Brain pericyte (primary cell): ENCODE data around the gene CFB.
"Not testable (repeated sequence)": the region's sequence is repeated elsewhere in the genome, so short reads cannot be mapped to it uniquely, and the experiment has no call there.

Experiments
- DNase-seq: peaks from one replicate; pipeline ENCODE4 v3.0.0-alpha.2; 2012; ENCODE audit warnings: low read depth, low spot score

The CFB gene

DNA sequence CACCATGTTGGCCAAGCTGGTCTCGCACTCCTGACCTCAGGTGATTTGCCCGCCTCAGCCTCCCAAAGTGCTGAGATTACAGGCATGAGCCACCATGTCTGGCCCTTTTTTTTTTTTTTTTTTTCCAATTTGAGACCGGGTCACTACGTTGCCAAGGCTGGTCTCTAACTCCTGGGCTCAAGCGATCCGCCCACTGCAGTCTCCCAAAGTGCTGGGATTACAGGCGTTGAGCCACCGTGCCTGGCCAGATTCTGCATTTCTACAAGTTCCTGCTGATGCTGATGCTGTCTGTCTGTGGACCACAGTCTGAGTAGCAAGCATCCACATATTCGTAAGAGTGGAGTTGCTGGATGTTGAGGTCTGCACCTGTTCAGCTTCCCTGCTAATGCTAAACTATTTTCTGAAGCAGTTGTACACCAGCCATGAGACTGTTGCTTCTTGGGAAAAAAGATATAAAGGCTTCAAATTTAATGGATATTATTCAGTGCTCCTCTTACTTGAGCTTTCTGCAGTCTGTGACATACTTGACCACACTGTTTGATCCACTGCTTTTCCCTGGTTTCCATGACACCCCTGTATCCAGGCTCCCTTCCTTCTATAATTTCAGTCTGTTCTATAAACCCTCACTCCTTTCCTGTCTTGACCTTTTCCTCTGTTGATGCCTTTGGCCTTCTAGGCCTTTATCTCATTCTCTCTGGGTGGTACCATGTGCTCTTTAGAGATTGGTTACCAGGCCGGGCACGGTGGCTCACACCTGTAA is 33.9 kb upstream of the CFB start:
- no peak for DNase-seq

DNA sequence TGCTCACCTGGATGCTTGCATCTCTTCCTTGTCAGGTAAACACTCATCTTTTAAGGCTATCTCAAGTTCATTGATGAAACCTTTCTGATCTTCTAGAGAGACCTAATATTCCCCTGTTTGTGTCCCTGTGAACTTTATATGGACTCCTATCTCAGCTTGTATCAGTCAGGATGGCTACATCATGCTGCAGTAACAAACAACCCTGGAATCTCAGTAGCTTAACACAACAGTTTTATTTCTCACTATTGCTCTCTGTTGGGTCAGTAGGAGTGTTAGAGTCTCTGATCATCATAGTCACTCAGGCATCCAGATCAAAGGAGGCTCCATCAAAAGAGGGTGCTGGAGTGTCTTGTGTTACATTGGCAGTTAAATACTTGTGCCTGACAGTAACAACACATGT is 30.5 kb upstream of the CFB start:
- no peak for DNase-seq

DNA sequence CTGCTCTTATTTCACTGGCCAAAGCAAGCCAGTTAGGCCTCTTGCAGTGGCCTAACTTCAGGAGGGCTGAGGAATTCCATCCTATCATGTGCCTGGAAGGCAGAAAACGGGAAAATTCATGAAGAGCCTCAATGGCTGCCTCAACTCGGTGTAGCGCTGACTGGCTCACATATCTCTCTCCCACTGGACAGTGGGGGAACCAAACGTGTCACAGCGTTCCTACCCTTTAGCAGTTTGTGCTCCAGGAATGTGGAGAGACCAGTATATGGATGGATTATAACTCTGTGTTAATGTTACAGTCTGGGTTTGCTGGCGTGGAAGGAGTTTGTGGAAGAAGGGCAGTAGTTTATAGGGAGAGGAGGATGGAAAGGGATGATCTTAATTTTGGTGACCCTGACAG is 30.1 kb upstream of the CFB start:
- no peak for DNase-seq

DNA sequence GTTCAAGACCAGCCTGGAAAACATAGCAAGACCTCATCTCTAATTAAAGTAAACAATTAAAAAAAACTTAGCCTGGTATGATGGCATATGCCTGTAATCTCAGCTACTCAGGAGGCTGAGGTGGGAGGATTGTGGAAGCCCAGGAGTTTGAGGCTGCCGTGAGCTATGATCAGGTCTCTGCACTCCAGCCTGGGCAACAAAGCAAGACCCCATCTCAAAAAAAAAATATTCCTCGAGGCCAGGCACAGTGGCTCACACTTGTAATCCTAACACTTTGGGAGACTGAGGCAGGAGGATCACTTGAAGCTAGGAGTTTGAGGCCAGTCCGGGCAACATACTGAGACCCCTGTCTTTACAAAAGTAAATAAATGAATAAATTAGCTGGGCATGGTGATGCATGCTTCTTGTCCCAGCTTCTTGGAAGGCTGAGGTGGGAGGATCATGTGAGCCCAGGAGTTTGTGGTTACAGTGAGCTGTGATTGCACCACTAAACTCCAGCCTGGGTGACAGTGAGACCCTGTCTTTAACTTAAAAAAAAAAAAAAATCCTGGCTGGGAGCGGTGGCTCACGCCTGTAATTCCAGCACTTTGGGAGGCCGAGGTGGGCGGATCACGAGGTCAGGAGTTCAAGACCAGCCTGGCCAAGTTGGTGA is 27.7 kb upstream of the CFB start:
- DNase-seq: no peak

DNA sequence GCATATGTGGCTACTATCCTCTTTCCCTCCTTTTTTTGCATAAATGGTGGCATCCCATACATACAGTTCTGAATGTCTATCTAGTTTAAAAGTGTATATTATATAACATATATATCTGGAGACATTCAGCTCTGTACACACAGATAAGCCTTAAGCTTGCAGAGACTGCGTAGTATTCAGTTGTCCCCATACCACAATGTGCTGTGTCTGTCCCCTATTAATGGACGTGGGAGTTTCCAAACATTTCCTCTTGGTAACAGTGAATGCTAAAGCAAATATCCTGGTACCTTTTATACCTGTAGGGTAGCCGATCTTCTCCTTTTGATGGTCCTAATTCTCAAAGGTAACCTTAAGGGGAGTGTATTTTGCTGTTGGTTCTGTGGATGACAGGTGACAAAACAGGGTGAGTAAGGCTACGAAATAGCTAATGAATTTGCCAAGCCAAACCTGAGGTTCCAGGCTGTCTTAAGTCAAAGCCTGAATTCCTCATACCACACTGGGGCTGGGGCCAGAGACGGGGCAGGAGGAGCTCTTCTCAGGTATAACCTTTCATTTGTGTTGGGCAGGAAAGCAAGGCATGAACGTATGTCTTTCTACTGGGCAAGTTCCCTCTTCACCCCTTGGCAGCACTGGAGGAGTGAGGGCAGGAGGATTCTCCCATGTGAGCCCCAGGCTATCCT is 26.1 kb upstream of the CFB start:
- DNase-seq: no peak

DNA sequence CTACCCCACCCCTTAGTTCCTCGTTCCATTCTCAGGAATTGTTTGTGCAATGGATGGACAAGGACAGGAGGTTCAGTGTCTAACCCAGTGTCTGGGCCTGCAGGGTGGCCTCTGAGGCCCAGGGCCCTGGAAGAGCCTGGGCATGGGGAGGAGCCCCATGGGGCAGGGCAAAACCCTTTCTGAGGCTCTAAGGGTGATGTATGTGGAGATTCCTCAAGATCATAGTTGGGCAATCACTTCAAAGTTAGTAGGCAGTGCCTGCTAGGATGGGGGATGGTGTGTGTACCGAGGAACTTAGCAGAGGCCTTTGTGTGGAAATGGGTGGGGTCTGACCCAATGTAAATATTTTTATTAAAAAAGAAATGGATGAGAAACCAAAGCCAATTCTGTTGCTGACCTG is 25.1 kb upstream of the CFB start:
- no peak for DNase-seq

DNA sequence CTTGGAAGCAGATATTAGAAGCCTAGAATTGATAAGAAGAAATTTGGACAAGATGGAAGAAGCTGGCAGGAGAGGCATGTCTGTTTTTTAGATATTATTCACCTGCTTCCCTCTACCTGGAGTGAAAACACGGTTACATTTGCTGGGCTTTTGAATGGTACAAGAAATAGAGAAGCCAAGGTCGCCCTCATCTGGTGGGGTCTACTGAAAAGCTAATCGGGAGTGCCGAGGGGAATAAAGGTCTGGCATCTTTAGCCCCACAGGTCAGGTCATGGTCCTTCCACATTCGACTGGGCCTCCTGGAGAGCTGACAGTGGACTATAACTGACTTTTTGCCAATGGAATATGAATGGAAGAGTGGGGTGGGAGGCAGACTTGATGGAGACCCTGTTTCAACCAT is 23.0 kb upstream of the CFB start:
- DNase-seq: no peak

DNA sequence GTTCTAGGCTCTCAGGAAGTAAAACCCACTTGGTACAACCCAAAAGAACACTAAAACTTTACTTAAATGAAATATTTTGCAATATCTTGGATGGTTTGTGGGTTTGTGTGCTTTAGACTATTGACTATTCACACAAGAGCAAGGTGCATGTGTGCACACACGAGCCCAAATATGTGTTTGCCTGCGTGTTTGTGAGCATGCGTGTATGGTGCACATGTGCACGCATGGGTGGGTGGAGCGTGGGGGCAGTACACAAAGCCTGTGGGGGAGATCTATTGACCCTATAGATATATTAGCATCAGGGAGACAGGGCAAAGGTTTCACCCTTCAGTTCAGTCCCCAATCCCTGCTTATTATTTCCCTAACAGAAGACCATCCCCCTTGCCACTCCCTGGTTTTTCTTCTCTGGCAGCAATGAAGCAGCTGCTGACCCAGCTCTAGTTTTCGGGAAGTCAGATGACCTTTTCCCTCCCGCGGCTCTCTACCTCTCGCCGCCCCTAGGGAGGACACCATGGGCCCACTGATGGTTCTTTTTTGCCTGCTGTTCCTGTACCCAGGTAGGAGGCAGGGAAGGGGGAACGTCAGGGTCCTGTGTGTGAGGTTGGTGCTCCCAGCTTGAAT is 18.5 kb upstream of the CFB start, which contains the start of gene C2:
Gene C2, plus strand, starts transcription at position 476 of the 621 bp plus-strand sequence. Its CDS starts 36 bp downstream, at position 512.
- DNase-seq: no peak

DNA sequence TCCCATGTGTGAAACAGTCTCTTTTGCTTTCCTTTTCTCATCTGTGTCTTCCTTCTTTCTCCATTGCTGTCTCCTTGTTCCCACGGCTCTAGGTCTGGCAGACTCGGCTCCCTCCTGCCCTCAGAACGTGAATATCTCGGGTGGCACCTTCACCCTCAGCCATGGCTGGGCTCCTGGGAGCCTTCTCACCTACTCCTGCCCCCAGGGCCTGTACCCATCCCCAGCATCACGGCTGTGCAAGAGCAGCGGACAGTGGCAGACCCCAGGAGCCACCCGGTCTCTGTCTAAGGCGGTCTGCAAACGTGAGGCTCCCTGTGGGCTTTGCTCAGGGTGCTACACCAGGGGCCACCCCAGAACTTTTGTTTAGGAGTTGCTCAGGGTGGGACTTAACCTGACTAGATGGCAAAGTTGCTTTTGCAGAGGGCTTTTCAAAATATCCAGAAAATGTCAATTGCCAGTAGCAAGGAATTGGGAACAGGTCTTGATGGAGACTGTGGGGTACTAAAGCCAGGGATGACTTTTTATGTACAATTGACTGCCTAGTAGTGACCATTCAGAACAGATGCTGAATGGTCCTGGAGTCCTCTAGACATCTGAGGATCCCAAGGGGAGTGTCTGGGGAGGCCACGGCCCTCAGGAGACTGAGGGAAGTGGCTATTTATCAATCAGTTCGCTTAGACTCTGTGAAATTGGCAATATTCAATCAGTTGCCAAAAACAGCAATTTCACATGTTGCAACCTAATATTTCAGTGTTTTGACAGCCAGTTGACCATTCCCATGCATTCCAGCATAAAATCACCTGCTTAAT is 17.8 kb upstream of the CFB start:
- no peak for DNase-seq

DNA sequence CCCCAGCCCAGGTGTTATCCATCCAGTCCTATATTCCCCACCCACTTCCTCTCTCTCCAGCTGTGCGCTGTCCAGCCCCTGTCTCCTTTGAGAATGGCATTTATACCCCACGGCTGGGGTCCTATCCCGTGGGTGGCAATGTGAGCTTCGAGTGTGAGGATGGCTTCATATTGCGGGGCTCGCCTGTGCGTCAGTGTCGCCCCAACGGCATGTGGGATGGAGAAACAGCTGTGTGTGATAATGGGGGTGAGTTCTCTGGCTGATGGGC is 17.3 kb upstream of the CFB start:
- DNase-seq: no peak

DNA sequence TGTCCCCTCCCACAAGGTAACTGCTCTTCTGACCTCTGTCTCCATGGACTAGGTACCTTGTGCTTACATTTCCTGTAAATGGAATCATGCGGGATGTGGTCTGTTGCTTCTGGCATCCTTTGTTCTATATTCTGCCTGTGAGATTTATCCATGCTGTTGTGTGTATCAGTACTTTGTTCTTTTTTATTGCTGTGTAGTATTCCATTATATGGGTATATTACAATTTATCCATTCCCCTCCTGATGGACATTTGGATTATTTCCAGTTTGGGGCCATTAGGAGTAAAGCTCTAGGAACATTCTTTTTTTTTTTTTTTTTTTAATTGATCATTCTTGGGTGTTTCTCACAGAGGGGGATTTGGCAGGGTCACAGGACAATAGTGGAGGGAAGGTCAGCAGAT is 14.9 kb upstream of the CFB start:
- no peak for DNase-seq

DNA sequence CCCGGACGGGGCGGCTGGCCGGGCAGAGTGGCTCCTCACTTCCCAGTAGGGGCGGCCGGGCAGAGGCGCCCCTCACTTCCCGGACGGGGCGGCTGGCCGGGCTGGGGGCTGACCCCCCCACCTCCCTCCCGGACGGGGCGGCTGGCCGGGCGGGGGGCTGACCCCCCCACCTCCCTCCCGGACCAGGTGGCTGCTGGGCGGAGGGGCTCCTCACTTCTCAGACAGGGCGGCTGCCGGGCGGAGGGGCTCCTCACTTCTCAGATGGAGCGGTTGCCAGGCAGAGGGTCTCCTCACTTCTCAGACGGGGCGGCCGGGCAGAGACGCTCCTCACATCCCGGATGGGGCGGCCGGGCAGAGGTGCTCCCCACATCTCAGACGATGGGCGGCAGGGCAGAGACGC is 13.8 kb upstream of the CFB start:
- DNase-seq: not testable (repeated sequence)

DNA sequence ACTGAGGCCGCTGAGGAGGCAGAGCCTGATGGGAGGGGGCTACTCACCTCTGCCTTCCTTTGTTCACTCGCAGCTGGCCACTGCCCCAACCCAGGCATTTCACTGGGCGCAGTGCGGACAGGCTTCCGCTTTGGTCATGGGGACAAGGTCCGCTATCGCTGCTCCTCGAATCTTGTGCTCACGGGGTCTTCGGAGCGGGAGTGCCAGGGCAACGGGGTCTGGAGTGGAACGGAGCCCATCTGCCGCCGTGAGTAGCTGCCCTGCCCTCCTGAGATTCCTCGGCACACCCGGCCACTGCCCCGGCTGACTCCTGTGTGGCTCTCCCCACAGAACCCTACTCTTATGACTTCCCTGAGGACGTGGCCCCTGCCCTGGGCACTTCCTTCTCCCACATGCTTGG is 12.4 kb upstream of the CFB start:
- DNase-seq: no peak

DNA sequence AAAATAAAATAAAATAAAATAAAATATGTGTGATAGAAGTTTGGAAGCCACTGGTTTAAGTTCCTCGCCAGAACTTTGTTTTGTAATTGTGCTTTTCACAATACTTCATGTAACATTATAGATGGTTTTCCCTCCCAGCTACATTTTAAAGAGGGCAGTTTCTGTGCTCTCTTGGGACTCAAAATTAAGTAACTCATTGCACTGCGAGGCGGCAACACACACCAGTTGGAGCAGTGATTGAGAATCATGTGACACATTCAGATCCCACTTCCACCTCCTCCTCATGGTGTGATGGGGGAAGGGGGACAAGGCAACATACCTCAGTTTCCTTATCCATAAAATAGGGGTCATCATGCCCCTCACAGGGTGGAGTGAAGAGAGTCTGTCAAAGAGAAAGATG is 10.9 kb upstream of the CFB start:
- no peak for DNase-seq

DNA sequence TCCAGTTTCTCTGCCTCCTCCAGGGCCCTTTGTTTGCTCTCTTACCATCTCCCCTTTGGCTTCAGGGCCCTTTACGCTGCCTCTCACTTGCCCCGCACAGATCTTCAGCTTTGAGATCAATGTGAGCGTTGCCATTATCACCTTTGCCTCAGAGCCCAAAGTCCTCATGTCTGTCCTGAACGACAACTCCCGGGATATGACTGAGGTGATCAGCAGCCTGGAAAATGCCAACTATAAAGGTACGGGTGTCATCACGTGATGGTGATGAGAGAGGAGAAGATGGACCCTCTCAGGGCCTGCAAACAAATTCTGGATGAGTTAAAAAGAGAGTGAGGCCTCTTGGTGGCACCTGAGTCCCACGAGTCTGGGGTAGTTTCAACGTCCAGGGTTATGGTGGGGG is 10.1 kb upstream of the CFB start:
- no peak for DNase-seq

DNA sequence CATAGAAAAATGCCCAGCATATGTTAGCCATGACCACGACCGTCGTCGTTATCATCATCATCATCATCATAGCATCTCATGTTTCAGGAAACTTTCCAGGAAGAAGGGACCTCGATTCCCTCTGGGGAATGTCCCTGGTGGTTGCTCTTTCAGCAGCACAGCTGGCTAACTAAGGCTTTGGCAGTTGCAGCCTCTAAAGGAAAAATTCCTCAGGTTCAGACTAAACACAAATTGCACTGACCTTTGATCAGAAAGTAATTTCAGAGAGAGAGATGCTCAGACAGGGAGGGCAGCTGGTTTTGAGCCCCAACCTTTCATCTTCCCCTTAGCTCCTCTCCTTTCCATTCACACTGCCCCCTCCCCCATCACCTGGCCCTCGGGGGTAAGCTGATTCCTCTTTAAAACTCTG is 5.6 kb upstream of the CFB start:
- DNase-seq: no peak

DNA sequence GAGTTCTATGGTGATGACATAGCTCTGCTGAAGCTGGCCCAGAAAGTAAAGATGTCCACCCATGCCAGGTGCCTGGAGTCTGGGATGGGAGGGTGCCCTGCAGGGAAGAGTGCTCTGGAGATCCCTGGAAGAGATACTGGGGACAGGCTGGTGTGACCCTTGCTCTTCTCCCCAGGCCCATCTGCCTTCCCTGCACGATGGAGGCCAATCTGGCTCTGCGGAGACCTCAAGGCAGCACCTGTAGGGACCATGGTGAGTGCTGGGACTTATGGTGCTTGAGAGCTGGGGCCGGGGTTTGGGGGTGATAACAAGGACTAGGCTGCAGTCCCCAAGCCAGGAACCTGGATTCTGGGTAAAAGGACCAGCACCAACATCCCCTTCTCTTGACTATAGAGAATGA is 2.2 kb upstream of the CFB start:
- DNase-seq: no peak

DNA sequence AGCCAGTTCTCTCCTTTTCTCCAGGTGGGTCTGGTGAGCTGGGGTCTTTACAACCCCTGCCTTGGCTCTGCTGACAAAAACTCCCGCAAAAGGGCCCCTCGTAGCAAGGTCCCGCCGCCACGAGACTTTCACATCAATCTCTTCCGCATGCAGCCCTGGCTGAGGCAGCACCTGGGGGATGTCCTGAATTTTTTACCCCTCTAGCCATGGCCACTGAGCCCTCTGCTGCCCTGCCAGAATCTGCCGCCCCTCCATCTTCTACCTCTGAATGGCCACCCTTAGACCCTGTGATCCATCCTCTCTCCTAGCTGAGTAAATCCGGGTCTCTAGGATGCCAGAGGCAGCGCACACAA is 765 bp upstream of the CFB start:
- DNase-seq: no peak

DNA sequence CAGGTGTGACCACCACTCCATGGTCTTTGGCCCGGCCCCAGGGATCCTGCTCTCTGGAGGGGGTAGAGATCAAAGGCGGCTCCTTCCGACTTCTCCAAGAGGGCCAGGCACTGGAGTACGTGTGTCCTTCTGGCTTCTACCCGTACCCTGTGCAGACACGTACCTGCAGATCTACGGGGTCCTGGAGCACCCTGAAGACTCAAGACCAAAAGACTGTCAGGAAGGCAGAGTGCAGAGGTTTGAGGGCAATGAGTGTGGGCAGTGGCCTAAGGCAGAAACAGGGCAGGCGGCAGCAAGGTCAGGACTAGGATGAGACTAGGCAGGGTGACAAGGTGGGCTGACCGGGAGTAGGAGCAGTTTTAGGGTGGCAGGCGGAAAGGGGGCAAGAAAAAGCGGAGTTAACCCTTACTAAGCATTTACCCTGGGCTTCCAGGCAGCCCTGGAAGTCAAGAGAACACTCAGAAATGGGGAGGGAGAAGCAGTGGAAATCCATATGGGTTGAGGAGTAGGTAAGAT is 533 bp downstream of the CFB start:
- DNase-seq: no peak

DNA sequence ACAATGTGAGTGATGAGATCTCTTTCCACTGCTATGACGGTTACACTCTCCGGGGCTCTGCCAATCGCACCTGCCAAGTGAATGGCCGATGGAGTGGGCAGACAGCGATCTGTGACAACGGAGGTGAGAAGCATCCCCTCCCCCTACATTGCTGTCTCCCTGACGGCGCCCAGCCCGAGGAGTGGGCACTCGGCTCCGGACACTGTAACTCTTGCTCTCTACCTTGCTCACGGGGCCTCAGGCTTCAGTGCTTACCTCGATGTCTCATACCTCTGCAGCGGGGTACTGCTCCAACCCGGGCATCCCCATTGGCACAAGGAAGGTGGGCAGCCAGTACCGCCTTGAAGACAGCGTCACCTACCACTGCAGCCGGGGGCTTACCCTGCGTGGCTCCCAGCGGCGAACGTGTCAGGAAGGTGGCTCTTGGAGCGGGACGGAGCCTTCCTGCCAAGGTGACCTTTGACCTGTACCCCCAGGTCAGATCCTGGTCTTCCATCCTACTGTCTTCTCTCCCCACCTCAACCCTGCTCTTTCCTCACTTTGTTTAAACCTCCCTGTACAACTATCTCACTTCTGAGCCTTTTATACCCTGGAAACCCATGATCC is 1.3 kb downstream of the CFB start:
- no peak for DNase-seq

DNA sequence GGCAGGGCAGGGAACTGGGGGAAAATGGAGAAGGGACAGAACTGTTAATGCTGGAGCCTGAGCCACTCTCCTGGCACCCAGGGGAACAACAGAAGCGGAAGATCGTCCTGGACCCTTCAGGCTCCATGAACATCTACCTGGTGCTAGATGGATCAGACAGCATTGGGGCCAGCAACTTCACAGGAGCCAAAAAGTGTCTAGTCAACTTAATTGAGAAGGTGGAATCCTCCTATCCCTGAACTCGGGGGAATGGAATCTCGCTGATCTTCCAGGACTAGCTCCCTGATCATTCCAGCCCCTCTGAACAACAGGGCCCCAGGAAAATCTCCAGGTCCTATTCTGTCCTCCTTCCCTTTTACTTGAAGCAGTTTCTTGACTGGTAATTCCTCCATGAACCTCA is 2.0 kb downstream of the CFB start:
- no peak for DNase-seq
